Frontal cortex (tissue), 4 donors: ENCODE measurements around the gene PDZD7. TPM values are rescaled to one million over a fixed set of nuclear protein-coding genes. Genes with fewer than 3 reads are reported as not detected.

ENCODE experiments used
- DNase-seq, 2 donors: peaks; one replicate each; pipeline ENCODE4 v3.0.0; 2012; ENCODE audit warnings: low spot score in 2 of 2
- FAIRE-seq: peaks from 2 replicates; lab custom pipeline; 2012; peaks lifted over from hg19 to GRCh38; lab: Jason Lieb, UNC
- total RNA-seq: library from RNA; depleted of rRNA; stranded (reverse); fragments of >200 nt; gene quantifications from one replicate; pipeline ENCODE4 v1.2.3, GENCODE V29; 2014
- donor health status: control.
- donor health status: control.
- donor health status: control.

The PDZD7 gene
- total RNA-seq, 1 donor from 2014 or later, result 10.2 TPM

DNA sequence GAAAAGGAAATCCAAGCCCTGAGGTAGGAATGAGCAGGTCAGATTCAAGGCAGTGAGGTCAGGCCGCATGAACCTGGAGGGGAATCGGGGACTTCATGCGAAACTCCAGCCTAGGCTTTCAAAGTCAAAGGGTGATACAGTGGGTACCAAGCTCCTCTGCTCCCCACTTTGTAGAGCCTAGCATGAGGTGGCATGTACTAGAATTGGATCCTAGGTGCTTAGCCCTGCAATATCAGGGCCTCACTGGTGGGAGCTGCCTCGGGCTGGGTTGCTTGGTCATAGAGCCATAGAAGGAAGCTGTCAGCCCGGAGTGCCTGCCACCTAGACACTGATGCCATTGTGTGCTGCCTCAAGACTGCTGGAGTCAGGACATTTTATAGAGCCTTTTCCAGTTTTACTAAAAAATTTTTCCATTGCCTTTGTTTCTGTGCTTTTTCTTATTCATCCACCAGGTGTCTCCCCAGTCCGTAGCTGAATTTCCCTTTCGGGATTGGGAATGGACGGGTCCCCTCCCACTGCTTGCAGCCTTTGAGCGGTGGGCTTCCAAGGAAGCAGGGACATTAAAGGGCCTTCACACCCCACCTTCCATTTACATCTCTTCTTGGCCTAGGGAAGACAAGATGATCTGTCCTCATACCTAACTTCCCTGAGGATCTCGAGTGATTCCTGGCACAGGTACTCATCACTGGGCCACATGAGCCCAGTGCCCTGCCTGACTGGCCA, 36.8 kb downstream of the PDZD7 start:
- no peak for FAIRE-seq
- peak in 1 of 2 donors; percentile 63 for DNase-seq

DNA sequence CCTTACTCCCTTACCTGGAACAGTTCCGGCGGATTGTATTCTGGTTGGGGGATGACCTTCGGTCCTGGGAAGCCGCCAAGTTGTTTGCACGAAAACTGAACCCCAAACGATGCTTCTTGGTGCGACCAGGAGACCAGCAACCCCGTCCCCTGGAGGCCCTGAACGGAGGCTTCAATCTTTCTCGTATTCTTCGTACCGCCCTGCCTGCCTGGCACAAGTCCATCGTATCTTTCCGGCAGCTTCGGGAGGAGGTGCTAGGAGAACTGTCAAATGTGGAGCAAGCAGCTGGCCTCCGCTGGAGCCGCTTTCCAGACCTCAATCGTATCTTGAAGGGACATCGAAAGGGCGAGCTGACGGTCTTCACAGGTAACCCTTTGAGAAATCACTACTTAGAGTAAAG, 41.8 kb downstream of the PDZD7 start:
- FAIRE-seq (no peak), DNase-seq (no peak)

DNA sequence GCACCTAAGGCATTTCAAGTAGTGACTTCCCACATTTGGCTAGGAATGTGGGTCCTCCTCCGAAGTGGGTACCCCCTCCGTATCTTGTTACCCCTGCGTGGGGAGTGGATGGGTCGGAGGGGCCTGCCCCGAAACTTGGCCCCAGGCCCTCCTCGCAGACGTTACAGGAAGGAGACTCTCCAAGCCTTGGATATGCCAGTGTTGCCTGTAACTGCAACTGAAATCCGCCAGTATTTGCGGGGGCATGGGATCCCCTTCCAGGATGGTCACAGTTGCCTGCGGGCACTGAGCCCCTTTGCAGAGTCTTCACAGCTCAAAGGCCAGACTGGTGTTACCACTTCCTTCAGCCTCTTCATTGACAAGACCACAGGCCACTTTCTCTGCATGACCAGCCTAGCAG, 42.8 kb downstream of the PDZD7 start:
- FAIRE-seq (no peak), DNase-seq (no peak)

DNA sequence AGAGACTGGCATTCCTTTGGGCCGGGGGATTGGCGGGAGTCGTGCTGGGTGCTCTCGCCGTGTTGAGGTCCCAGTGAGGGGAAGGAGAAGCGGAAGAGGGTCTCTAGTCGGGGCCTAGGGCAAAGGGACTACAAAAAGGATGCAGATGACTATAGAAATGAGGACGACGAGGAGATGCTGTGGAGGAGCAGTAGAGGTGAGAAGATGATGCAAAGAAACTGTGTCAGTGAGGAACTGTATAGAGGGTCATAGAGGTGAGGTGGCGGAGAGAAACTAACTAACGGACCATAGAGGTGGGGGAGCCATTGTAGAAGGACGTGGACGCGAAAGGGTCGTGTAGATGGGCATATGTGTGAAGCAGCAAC, 43.3 kb downstream of the PDZD7 start:
- no peak for FAIRE-seq
- DNase-seq, result no peak

DNA sequence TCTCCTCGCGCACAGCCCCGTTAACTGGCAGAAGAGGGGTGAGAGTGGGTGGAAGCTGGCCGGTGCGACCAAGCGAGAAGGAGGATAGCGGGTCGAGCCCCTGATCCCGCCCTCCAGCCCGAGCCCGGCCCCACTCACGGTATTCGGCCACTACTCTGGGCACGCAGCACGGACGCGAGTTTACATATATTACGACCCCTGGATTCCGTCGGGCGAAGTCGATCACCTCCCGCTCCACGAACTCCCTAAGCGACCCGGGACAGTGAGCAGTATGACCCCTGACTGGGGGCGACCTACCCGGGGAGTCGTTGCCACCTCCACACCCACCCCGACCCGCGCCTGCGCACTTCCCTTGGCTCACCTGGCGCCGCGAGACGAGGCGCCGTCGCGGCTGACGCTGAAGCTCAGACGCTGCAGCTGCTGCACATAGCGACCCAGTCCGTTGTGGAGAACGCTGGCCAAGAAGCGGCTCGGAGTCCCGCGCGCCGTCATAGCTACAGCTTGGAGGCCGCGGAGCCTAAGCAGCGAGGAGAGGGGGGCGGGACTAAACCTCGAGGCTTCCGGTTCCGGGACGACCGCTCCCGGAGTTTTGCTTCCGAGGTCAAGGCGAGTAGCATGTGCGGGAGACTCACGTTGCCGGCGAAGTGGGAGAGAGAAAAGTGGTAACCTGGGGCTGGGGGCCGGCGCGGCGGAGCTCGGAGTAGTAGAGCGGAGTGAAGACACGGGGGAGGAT, 43.8 kb downstream of the PDZD7 start, which contains the start of the genes MRPL43 and TWNK:
Gene MRPL43, minus strand, starts transcription at position 546 of the 733 bp plus-strand sequence. Its CDS starts 54 bp downstream, at position 492.
Gene TWNK, plus strand, starts transcription at position 592 of the 733 bp plus-strand sequence. CDS start 668 bp downstream, outside the sequence.
- no peak for FAIRE-seq
- peak; percentile 85 to 94 for DNase-seq

DNA sequence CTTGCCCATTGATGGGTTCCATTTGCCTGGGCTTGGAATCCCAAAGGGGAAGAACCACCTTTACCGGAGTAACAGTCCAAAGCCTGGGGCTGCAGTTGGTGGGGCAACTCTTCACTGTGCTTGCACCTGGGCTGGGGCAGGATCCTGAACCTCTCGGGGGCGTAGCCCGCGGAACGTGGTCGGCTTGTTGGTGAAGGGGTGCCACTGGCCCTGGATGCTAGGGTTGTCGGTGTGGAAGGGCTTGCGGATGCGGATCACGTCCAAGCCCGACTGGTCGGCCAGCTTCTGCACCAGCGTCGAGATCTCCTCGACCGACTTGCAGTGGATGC, 44.3 kb downstream of the PDZD7 start:
- FAIRE-seq (no peak), DNase-seq (no peak)

DNA sequence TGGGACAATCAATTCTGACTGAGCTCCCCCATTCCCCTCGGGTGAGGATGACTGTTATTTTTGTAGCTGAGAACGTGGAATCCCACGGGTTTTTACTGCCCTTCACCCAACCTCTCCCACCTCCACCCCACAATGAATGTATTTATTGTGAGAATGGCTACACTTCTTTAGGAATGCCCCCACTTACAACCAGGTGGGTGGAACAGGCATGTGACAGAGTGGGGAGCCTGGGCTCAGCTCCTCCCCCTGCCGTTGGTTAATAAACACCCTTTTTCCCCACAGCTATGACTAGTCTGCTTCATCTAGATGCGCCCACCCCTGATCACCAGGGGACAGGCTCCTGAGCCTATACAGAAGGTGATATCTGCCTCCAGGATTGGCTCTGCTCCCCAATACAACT, 45.6 kb downstream of the PDZD7 start:
- FAIRE-seq (no peak), DNase-seq (no peak)

DNA sequence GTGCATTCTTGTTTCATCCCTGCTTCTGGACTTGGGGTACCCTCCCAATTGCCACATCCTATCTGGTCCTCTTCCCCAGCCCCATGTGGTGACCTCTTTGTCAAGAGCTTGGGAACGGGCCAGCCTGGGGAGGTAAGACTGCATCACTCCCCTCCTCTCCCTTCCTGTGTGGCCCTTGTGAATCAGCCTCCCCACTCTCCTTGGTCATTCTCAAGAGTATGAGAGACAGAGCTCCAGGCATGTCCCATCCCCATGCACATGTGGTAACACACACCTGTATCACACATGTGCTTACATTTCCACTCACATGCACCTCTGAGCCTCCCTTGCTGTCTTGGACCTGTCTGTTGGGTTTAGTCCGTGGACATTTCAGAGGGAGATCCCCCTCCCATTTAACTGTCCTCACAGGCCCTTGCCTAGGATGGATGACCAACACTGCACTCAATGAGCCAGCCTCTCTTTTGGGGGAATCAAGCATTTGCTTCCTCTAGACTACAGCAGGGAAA, 46.2 kb downstream of the PDZD7 start:
- DNase-seq, result no peak

DNA sequence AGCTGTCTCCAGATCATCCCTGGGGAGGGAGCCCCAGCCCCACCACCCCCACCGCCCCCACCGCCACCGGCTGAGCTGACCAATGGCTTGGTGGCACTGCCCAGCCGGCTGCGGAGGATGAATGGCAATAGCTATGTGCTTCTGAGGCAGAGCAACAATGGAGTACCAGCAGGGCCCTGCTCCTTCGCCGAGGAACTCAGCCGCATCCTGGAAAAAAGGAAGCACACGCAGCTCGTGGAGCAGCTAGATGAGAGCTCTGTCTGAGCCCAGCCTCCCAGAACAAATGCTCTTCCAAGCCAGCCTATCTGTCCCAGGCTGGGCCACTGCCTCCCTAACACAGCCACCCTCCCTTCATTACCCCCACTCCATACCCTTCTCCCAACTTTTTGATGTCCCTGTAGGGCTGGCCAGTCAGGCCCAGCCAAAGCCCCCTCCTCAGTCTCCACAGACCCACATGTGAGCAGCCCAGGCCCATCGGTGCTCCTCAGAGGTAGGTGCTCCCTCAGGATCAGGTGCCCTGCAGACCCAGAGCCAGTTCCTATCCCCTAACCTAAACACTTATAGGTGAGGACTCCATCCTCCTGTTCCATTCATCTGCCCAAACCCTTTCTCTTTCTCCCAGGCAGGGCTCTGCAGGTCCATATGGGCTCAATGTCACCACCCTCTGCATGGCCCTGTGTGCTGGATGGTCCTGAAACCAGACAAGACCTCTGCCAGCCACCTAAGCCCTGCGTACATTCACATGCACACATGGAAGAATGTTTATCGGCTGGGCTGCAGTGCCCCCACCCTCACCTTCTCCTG, 46.9 kb downstream of the PDZD7 start:
- FAIRE-seq (no peak), DNase-seq (no peak)

More for the DNA sequence above, 46.2 kb downstream of the PDZD7 start:
- FAIRE-seq, result no peak

DNA sequence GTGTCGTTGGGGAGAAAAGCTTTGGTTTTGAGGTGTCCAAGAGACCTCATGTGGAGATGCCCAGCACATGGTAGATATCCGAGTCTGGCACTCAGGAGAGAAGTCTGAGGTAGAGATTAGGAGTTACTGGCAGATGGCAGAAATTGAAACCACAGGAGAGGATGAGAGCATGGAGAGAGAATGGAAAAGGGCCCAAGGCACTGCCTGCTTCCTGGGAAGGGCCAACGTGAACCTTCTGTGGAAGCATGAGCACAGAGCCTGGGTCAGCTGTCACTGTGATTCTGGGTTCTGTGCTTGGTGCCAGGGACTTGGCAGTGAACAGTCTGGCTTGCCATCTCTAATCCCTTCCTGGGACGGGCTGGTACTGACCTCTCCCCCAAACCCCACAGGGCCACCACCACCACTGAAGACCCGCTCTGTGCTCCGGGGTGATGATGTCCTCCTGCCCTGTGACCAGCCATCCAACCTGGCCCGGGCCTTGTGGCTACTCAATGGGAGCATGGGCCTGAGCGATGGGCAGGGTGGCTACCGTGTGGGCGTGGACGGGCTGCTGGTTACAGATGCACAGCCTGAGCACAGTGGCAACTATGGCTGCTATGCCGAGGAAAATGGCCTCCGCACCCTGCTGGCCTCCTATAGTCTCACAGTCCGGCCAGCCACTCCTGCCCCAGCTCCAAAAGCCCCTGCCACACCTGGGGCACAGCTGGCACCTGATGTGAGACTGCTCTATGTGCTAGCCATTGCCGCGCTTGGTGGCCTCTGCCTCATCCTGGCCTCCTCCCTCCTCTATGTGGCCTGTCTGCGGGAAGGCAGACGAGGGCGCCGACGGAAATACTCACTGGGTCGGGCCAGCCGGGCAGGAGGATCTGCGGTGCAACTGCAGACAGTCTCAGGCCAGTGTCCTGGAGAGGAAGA, 47.8 kb downstream of the PDZD7 start:
- FAIRE-seq, result no peak
- no peak for DNase-seq

DNA sequence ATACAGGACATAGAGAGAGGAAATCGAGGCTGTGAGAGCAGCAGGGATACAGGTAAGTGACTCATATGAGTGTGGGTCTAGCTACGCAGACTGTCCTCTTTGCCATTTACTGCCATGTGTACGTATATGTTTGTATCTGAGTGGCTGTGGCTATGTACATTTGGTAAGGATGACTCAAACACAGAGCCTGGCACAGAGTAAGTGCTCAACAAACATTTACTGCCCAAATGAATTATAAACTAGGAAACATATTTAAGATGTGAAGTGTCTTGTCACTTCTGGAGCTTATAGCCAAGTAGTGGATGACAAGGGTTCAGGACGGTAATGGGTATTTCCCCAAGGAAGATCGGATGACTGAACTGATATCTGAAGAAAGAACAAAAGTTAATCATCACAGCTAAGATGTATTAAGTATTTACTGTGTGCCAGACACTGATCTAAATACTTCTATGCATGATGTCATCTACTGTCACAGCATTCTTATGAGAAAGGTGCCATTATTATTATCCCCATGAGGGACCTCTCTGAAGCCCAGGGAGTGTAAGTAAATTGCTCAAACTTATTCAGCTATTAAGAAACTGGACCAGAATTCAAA, 49.7 kb downstream of the PDZD7 start:
- DNase-seq (no peak), FAIRE-seq (no peak)

DNA sequence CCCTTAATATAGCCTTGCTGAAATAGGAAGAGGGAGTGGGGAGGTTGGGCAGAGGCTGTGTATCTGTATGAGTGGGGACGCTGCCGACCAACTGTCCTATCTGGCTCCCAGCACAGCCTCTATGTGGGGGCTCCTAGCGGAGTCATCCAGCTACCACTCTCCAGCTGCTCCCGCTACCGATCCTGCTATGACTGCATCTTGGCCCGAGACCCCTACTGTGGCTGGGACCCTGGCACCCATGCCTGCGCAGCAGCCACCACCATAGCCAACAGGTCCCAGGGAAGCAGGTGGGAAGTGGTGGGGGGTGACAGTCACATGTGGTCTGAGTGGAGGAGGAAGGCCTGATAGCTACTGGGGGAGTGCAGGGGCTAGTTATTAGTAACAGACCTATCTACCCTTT, 50.2 kb downstream of the PDZD7 start:
- DNase-seq (no peak), FAIRE-seq (no peak)

DNA sequence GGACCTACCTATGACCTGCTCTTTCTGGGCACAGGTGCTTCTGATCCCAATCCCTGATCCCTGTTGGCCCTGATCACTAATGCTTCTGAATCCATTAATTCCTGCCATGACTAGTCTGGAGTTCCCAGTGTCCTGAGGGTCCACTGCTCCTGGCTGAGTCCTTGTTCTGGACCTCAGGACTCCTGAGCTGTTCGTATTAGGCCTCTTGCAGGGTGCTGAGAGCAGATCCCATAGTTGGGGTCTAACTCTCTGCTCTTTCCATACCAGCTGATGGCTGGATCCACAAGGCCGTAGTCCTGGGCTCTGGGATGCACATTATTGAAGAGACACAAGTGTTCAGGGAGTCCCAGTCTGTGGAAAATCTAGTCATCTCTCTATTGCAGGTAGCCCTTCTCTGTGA, 50.6 kb downstream of the PDZD7 start:
- FAIRE-seq, result no peak
- no peak for DNase-seq

DNA sequence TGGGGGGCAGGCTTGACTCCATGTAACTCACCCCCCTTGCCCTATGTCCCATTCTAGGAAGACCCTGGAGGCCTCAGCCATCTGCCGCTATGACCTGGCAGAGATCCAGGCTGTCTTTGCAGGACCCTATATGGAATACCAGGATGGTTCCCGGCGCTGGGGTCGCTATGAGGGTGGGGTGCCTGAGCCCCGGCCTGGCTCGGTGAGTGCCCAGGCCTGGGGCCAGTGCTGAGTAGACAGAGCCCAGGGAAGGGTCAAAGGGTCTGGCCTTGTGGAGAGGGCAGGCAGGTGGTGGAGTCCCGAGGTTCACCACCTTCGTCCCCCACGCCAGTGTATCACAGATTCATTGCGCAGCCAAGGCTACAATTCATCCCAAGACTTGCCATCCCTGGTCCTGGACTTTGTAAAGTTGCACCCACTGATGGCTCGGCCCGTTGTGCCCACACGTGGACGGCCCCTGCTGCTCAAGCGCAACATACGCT, 51.1 kb downstream of the PDZD7 start:
- FAIRE-seq (no peak), DNase-seq (no peak)

DNA sequence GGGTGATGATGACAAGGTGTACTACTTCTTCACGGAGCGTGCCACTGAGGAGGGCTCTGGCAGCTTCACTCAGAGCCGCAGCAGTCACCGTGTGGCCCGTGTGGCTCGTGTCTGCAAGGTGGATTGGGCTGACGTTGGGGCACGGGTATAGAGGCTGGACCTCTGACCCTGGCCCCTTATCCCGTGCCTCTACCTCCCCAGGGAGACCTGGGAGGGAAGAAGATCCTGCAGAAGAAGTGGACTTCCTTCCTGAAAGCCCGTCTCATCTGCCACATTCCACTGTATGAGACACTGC, 52.1 kb downstream of the PDZD7 start:
- FAIRE-seq (no peak), DNase-seq (no peak)

DNA sequence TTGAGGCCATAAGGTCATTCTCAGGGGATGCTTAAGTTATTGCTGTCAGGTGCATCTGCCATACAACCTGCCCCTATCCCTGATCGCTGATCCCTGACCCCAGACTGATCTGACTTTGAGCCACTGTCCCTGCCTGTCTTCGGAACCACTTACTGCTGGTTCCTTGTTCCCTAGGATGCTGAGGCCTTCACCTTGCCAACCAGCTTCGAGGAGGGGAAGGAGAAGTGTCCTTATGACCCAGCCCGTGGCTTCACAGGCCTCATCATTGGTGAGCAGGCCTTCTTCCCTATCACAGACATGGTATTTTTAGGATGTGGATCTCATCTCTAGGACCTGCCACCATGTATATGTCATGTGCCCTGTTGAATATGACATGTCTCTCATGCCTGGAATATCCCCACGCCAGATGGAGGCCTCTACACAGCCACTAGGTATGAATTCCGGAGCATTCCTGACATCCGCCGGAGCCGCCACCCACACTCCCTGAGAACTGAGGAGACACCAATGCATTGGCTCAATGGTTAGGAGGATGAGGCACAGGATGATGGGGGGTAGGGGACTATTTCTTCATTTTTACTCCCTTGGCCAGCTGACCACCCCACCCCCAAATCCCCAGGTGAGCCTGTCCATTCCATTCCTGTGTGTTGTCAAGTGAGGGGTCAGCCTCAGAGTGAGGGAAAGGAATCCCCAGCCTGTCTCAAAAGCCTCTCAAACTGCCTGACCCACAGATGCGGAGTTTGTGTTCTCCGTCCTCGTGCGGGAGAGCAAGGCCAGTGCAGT, 52.6 kb downstream of the PDZD7 start:
- DNase-seq, result no peak
- FAIRE-seq, result no peak

DNA sequence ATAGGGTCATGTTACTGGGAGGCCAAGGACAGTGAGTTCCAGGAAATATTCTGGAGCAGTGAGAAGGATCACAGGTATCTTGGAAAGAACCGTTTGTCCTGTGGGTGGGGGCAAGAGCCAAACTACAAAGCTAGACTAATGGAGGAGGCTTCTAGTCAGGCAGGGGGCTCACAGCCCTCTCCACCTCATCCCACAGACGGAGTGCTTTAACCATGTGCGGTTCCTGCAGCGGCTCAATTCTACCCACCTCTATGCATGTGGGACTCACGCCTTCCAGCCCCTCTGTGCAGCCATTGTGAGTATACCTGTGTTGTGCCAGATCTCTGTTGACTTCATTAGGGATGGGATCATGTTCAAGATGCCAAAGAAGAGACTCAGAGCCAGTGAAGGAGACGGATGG, 53.5 kb downstream of the PDZD7 start:
- FAIRE-seq (no peak), DNase-seq (no peak)

DNA sequence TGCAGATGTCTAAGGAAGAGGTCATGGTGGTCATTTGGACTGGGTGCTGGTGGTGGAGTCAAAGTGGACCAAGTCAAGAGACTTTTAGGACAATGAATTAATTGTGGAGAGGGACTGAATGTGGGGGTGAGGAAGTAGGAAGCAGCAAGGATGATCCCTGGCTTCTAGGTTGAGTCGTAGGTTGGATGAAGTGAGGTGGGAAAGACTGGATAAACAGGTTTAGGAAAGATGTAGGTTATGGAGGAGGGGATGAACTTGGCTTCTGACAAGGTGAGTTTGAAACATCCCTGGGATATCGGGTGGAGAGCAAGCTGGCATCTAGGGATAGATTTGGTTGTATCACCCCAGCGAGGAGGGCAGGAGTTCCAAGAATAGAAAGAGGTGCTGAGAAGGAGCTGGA, 54.0 kb downstream of the PDZD7 start:
- DNase-seq, result no peak
- FAIRE-seq, result no peak
